H1 (cell line): ENCODE results near the gene TFR2. TPM values are rescaled to one million over a fixed set of nuclear protein-coding genes. Genes with fewer than 3 reads are reported as not detected.

Experiments
- BRCA1 ChIP-seq: IDR thresholded peaks from 2 replicates; pipeline ENCODE4 v1.6.1; 2012; ENCODE audit warnings: low read depth, low read length, improper control_type of control experiment
- CHD2 ChIP-seq: IDR thresholded peaks from 2 replicates; pipeline ENCODE4 v1.6.1; 2012; ENCODE audit warnings: low read length, improper control_type of control experiment
- CREB1 ChIP-seq: IDR thresholded peaks from 2 replicates; pipeline ENCODE4 v1.6.1; 2012; ENCODE audit warnings: inconsistent platforms
- KDM1A ChIP-seq: fragments of 200-600, 300-600 bp; sonication (generic); IDR thresholded peaks from 2 replicates; pipeline ENCODE4 v1.7.1; 2016; ENCODE audit warnings: mild to moderate bottlenecking, low read length, borderline replicate concordance
- RAD21 ChIP-seq, 2 experiments: IDR thresholded peaks in 1 of 2; conservative IDR thresholded peaks in 1 of 2; 2 replicates each; pipeline ENCODE4 v1.6.1; 2011; ENCODE audit warnings: low read depth in 2 of 2, low read length in 2 of 2, improper control_type of control experiment in 1 of 2, inconsistent platforms in 1 of 2, mild to moderate bottlenecking in 1 of 2, moderate library complexity in 1 of 2
- RFX5 ChIP-seq: IDR thresholded peaks from 2 replicates; pipeline ENCODE4 v1.6.1; 2011; ENCODE audit warnings: low read depth, low read length, improper control_type of control experiment, borderline replicate concordance
- SIN3A ChIP-seq, 2 experiments: IDR thresholded peaks in 1 of 2; conservative IDR thresholded peaks in 1 of 2; 2 replicates each; pipeline ENCODE4 v1.6.1; 2011 to 2012; ENCODE audit warnings: low read length in 2 of 2, improper control_type of control experiment in 1 of 2, low read depth in 1 of 2, mild to moderate bottlenecking in 1 of 2
- SP4 ChIP-seq: IDR thresholded peaks from 2 replicates; pipeline ENCODE4 v1.6.1; 2012; ENCODE audit warnings: low read length, inconsistent platforms
- polyA plus RNA-seq, 7 experiments: library from polyadenylated mRNA; depleted of rRNA in 3 of 7; stranded (reverse) in 5 of 7; unstranded in 2 of 7; fragments of >200 nt in 5 of 7; fragments of 200-250 nt in 2 of 7; gene quantifications; 1 replicate in 5 of 7; 2 replicates in 1 of 7; 4 replicates in 1 of 7; pipeline versions ENCODE4 v1.2.1 to v1.2.3, GENCODE V29; 2011 to 2013; ENCODE audit warnings: missing spikeins in 2 of 7, mixed read lengths in 2 of 7
- total RNA-seq: library from RNA; stranded (reverse); fragmentation: NEBNext Ultra II Directional; extraction: Animal tissue kit (Norgen Biotek cat#: 25700); gene quantifications from 2 replicates; pipeline ENCODE4 v1.2.1, GENCODE V29; 2021
- TF ChIP-seq, protein P1 (sequence below): fragments of 300-600 bp; sonication (generic); IDR thresholded peaks from 2 replicates; pipeline ENCODE4 v1.7.1; 2012; ENCODE audit warnings: low read length, moderate library complexity, mild to moderate bottlenecking, inconsistent platforms; ENCODE audit not compliant: insufficient replicate concordance
- TF ChIP-seq, protein P2 (sequence below): IDR thresholded peaks from 2 replicates; pipeline ENCODE4 v1.6.1; 2012; ENCODE audit warnings: inconsistent platforms

TFR2 gene
- total and polyA plus RNA-seq, 2 of the 8 experiments (the other 6 are each of a cell fraction or from before 2014, with no cell fraction given): 4.6 to 5.7 TPM

DNA sequence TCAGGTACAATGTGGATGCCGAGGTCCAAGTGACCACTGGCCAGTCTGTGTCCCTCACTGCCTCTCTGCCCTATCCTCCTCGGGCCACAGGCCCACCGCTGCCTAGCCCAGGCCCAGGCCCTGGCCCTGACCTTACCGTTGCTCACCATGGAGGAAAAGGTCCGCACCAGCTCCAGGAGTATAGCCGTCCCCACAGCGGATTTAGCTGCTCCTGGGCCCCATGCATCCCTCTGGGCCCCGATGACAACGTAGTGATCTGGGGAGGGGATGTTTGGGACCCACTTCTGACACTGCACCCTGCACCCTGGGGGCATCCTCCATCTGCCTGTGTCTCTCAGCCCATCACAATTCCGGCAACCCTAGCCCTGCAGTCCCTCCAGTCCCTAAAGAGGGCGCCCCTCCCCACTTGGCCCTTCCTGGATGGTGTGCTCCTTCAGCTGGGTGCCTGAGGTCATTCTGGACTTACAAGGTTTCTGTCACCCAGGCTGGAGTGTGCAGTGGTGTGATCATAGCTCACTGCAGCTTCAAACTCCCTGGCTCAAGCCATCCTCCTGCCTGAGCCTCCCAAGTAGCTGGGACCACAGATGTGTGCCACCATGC is 12.1 kb downstream of the TFR2 start (continued):
- TF ChIP-seq, protein P1, sequence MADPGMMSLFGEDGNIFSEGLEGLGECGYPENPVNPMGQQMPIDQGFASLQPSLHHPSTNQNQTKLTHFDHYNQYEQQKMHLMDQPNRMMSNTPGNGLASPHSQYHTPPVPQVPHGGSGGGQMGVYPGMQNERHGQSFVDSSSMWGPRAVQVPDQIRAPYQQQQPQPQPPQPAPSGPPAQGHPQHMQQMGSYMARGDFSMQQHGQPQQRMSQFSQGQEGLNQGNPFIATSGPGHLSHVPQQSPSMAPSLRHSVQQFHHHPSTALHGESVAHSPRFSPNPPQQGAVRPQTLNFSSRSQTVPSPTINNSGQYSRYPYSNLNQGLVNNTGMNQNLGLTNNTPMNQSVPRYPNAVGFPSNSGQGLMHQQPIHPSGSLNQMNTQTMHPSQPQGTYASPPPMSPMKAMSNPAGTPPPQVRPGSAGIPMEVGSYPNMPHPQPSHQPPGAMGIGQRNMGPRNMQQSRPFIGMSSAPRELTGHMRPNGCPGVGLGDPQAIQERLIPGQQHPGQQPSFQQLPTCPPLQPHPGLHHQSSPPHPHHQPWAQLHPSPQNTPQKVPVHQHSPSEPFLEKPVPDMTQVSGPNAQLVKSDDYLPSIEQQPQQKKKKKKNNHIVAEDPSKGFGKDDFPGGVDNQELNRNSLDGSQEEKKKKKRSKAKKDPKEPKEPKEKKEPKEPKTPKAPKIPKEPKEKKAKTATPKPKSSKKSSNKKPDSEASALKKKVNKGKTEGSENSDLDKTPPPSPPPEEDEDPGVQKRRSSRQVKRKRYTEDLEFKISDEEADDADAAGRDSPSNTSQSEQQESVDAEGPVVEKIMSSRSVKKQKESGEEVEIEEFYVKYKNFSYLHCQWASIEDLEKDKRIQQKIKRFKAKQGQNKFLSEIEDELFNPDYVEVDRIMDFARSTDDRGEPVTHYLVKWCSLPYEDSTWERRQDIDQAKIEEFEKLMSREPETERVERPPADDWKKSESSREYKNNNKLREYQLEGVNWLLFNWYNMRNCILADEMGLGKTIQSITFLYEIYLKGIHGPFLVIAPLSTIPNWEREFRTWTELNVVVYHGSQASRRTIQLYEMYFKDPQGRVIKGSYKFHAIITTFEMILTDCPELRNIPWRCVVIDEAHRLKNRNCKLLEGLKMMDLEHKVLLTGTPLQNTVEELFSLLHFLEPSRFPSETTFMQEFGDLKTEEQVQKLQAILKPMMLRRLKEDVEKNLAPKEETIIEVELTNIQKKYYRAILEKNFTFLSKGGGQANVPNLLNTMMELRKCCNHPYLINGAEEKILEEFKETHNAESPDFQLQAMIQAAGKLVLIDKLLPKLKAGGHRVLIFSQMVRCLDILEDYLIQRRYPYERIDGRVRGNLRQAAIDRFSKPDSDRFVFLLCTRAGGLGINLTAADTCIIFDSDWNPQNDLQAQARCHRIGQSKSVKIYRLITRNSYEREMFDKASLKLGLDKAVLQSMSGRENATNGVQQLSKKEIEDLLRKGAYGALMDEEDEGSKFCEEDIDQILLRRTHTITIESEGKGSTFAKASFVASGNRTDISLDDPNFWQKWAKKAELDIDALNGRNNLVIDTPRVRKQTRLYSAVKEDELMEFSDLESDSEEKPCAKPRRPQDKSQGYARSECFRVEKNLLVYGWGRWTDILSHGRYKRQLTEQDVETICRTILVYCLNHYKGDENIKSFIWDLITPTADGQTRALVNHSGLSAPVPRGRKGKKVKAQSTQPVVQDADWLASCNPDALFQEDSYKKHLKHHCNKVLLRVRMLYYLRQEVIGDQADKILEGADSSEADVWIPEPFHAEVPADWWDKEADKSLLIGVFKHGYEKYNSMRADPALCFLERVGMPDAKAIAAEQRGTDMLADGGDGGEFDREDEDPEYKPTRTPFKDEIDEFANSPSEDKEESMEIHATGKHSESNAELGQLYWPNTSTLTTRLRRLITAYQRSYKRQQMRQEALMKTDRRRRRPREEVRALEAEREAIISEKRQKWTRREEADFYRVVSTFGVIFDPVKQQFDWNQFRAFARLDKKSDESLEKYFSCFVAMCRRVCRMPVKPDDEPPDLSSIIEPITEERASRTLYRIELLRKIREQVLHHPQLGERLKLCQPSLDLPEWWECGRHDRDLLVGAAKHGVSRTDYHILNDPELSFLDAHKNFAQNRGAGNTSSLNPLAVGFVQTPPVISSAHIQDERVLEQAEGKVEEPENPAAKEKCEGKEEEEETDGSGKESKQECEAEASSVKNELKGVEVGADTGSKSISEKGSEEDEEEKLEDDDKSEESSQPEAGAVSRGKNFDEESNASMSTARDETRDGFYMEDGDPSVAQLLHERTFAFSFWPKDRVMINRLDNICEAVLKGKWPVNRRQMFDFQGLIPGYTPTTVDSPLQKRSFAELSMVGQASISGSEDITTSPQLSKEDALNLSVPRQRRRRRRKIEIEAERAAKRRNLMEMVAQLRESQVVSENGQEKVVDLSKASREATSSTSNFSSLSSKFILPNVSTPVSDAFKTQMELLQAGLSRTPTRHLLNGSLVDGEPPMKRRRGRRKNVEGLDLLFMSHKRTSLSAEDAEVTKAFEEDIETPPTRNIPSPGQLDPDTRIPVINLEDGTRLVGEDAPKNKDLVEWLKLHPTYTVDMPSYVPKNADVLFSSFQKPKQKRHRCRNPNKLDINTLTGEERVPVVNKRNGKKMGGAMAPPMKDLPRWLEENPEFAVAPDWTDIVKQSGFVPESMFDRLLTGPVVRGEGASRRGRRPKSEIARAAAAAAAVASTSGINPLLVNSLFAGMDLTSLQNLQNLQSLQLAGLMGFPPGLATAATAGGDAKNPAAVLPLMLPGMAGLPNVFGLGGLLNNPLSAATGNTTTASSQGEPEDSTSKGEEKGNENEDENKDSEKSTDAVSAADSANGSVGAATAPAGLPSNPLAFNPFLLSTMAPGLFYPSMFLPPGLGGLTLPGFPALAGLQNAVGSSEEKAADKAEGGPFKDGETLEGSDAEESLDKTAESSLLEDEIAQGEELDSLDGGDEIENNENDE: no peak
- no peak for TF ChIP-seq BRCA1
- TF ChIP-seq RFX5: no peak
- TF ChIP-seq, protein P2, sequence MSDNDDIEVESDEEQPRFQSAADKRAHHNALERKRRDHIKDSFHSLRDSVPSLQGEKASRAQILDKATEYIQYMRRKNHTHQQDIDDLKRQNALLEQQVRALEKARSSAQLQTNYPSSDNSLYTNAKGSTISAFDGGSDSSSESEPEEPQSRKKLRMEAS: 0 out of 2 replicates have a peak, but pooled peaks have one; percentile 47
- TF ChIP-seq SP4: no peak
- TF ChIP-seq RAD21 (IDR thresholded peaks at IDR 0.05 in 1 of 2, conservative IDR thresholded peaks at IDR 0.05 in 1 of 2; ENCODE audit: low read depth in 2 of 2, low read length in 2 of 2): peak; percentile 64 to 74
- TF ChIP-seq CHD2: no peak
- peak in 1 of 2 experiments; percentile 54; a peak in 1 of 4 replicates for TF ChIP-seq SIN3A (conservative IDR thresholded peaks at IDR 0.05 in 1 of 2, IDR thresholded peaks at IDR 0.05 in 1 of 2; ENCODE audit: low read depth in 1 of 2, low read length in 2 of 2)
- TF ChIP-seq KDM1A: no peak
- TF ChIP-seq CREB1: no peak
